H1 (cell line): ENCODE data around the gene CNIH3. TPM values are rescaled to one million over a fixed set of nuclear protein-coding genes. Genes with fewer than 3 reads are reported as not detected.

Experiments used
- ATF2 ChIP-seq: IDR thresholded peaks from 2 replicates; pipeline ENCODE4 v1.6.1; 2012; ENCODE audit warnings: low read length, inconsistent platforms
- EGR1 ChIP-seq: IDR thresholded peaks from 2 replicates; pipeline ENCODE4 v1.6.1; 2011; ENCODE audit warnings: low read depth, low read length, borderline replicate concordance
- GABPA ChIP-seq: IDR thresholded peaks from 2 replicates; pipeline ENCODE4 v1.6.1; 2011; ENCODE audit warnings: mild to moderate bottlenecking, low read length, moderate library complexity, borderline replicate concordance; ENCODE audit not compliant: insufficient read depth
- KDM5A ChIP-seq: fragments of 200-600 bp; IDR thresholded peaks from 2 replicates; pipeline ENCODE4 v1.7.1; 2012; ENCODE audit warnings: mild to moderate bottlenecking, low read length, inconsistent platforms, mixed read lengths
- polyA plus RNA-seq, 7 experiments: library from polyadenylated mRNA; depleted of rRNA in 3 of 7; stranded (reverse) in 5 of 7; unstranded in 2 of 7; fragments of >200 nt in 5 of 7; fragments of 200-250 nt in 2 of 7; gene quantifications; 1 replicate in 5 of 7; 2 replicates in 1 of 7; 4 replicates in 1 of 7; pipeline versions ENCODE4 v1.2.1 to v1.2.3, GENCODE V29; 2011 to 2013; ENCODE audit warnings: missing spikeins in 2 of 7, mixed read lengths in 2 of 7
- total RNA-seq: library from RNA; stranded (reverse); fragmentation: NEBNext Ultra II Directional; extraction: Animal tissue kit (Norgen Biotek cat#: 25700); gene quantifications from 2 replicates; pipeline ENCODE4 v1.2.1, GENCODE V29; 2021

The CNIH3 gene
- total and polyA plus RNA-seq, 2 of the 8 experiments (the other 6 are each of a cell fraction or from before 2014, with no cell fraction given): 3.7 to 5.6 TPM

DNA sequence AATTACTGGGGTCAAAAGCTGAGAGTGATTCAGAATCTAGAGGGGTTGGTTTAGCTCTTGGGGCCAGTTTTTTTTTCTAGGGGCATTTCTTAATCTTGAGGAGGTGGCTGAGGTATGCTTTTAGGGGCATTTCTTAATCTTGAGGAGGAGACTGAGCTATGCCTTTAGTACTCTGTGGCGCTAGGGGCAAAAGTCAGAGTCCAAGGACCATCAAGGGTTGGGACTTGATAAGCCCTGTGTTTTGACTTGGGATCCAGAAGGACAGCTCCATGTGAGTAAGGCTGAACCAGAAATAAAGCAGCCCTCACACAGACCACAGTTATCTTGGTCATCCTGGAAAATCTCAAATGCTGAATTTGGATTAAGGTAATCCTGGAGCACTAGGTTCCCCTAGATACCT lies 3.9 kb upstream of the CNIH3 start (continued):
- TF ChIP-seq EGR1 (no peak), GABPA (no peak), ATF2 (no peak), KDM5A (no peak)
